Activated T-cell treated with anti-CD3 and anti-CD28 coated beads, Interleukin-2, amount 50 U/mL, for 4 hours (primary cell): ENCODE data around the gene EYS. TPM values are rescaled to one million over a fixed set of nuclear protein-coding genes. Genes with fewer than 3 reads are reported as not detected.

Experiments
- ATAC-seq, 2 donors: fragments of 200-7000 bp; cut with Tn5 transposase; one replicate each; pipeline ENCODE4 v1.10.0; 2021
- DNase-seq: peaks from one replicate; pipeline ENCODE4 v3.0.0-alpha.2; 2020
- H3K27me3 Mint-ChIP-seq: one replicate; pipeline ENCODE4 v1.8.0; 2021; ENCODE audit warnings: low read depth, mixed read lengths
- H3K36me3 Mint-ChIP-seq: one replicate; pipeline ENCODE4 v1.8.0; 2022; ENCODE audit warnings: mixed read lengths; ENCODE audit not compliant: insufficient read depth
- H3K4me1 Mint-ChIP-seq: one replicate; pipeline ENCODE4 v1.8.0; 2021; ENCODE audit warnings: low read depth, mixed read lengths
- H3K4me3 Mint-ChIP-seq: one replicate; pipeline ENCODE4 v1.8.0; 2021; ENCODE audit warnings: mild to moderate bottlenecking, moderate library complexity, mixed read lengths
- H3K9me3 Mint-ChIP-seq: one replicate; pipeline ENCODE4 v1.8.0; 2021; ENCODE audit warnings: mixed read lengths
- total RNA-seq, 3 donors: library from RNA; stranded (reverse); gene quantifications; one replicate each; pipeline ENCODE4 v1.2.1, GENCODE V29; 2021

EYS gene
- total RNA-seq, 3 donors from 2014 or later = not detected

GRCh38 chr6:64717281-64717680, 989.7 kb downstream of the EYS start:
- no peaks in the 10 kb centered on the region for H3K36me3 Mint-ChIP-seq
- ATAC-seq (no peak), DNase-seq (no peak)
- H3K9me3 Mint-ChIP-seq = peaks cover 7% of the 10 kb centered on the region
- no peaks in the 10 kb centered on the region for H3K4me1 Mint-ChIP-seq
- no peaks in the 10 kb centered on the region for H3K27me3 Mint-ChIP-seq
- no peak overlapping the region for H3K4me3 Mint-ChIP-seq

GRCh38 chr6:64715624-64716023, 991.4 kb downstream of the EYS start:
- Mint-ChIP-seq H3K4me3 (no peak overlapping the region), H3K27me3 (no peaks in the 10 kb centered on the region), H3K36me3 (no peaks in the 10 kb centered on the region), H3K4me1 (no peaks in the 10 kb centered on the region), H3K9me3 (peaks cover under 1% of the 10 kb centered on the region)
- DNase-seq (no peak), ATAC-seq (no peak)

DNA sequence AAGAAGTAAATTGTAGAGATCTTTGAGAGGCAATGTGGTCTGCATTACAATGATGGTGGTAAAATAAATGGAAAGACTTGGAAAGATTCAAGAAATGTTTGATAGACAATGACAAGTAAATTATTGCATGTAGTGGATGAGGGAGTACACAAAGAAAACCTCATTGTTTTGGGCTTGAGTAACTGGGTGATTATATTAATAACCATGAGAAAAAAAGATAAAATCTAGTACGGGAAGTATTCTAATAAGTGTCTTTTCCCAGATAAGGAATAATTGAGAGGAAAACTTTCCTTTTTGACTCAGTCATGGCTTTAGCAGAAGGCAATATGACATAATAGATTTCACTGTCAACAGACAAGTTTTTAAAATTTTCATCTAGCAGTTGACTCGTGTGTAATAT, 993.0 kb downstream of the EYS start:
- DNase-seq (no peak), ATAC-seq (no peak)
- Mint-ChIP-seq H3K27me3 (no peaks in the 10 kb centered on the region), H3K4me1 (no peaks in the 10 kb centered on the region), H3K4me3 (no peak overlapping the region), H3K9me3 (peaks cover 3% of the 10 kb centered on the region), H3K36me3 (no peaks in the 10 kb centered on the region)

DNA sequence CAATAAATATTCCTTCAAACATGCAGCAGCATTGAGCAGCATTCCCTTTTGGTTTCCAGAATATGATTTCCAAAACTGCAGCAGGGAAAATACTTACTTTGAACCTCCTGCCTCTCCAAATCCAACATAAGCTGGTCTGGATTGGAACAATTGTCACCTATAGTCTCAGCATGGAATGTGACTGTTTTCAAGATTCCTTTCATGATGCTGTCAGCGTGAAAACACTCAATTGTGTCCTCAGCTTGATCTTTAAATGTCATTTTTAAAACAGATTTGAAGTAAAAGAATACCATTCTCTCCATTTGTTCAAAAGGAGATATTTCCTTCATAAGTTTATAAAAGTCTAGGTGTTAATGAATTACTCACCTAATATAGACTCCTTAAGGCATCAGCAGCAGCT, 993.9 kb downstream of the EYS start:
- Mint-ChIP-seq H3K9me3 (peaks cover 3% of the 10 kb centered on the region), H3K36me3 (no peaks in the 10 kb centered on the region), H3K4me1 (no peaks in the 10 kb centered on the region), H3K4me3 (no peak overlapping the region), H3K27me3 (no peaks in the 10 kb centered on the region)
- DNase-seq (no peak), ATAC-seq (no peak)

DNA sequence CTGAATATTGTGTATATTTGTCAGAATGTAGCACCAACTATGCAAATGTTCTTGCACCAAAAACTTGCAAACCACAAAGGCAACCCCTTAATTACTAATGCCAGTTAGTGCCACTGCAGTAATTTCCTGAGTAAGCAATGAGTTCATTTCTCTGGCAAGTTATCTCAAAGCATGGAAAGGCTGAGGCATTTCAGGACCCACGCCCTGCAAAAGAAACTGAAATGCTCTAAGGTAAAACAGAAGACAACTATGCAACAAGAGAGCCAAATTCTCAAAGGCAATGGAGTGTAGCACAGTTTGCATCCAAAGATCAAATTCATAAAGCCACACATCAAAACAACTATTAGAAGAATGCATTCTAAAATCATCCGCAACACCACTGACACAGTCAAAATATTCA, 994.4 kb downstream of the EYS start:
- ATAC-seq = no peak
- DNase-seq = no peak
- Mint-ChIP-seq H3K27me3 (no peaks in the 10 kb centered on the region), H3K9me3 (peaks cover 3% of the 10 kb centered on the region), H3K36me3 (no peaks in the 10 kb centered on the region), H3K4me3 (no peak overlapping the region), H3K4me1 (no peaks in the 10 kb centered on the region)

DNA sequence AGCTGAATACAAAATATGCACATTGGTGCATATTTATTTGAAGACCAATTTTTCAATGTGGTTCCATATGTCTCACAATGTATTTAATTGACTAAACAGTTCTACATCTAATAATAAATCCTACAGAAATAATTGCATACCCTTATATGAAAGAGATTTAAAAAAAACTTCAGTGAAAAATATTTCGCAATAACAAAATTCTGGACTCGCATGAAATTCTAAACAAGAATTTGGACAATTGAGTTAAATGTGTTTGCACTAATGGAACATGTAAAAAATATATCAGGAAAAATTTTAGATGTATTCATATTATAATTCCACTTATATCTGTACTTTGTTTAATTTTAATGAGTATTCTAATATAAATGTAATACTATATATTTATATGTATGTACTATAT, 1003.1 kb downstream of the EYS start:
- Mint-ChIP-seq H3K4me3 (no peak overlapping the region), H3K4me1 (no peaks in the 10 kb centered on the region), H3K9me3 (peaks cover 11% of the 10 kb centered on the region), H3K27me3 (no peaks in the 10 kb centered on the region), H3K36me3 (no peaks in the 10 kb centered on the region)
- ATAC-seq = no peak
- no peak for DNase-seq

DNA sequence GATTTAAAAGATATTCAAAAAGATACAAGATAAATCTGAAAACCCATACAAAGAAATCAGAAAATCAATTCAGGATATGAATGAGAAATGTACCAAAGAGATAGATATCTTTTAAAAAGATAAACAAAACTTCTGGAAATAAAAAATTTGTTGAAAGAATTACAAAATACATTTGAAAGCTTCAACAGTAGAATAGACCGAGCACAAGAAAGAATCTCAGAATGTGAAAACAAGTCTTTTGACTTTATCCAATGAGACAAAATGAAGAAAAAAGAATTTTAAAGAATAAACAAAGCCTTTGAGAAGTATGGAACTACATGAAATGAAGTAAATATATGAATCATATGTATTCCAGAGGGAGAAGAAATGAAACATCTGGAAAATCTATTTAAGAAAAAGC, 1011.0 kb downstream of the EYS start:
- no peak for DNase-seq
- Mint-ChIP-seq H3K27me3 (no peaks in the 10 kb centered on the region), H3K4me3 (no peak overlapping the region), H3K9me3 (peaks cover 19% of the 10 kb centered on the region), H3K36me3 (no peaks in the 10 kb centered on the region), H3K4me1 (no peaks in the 10 kb centered on the region)
- ATAC-seq = no peak

DNA sequence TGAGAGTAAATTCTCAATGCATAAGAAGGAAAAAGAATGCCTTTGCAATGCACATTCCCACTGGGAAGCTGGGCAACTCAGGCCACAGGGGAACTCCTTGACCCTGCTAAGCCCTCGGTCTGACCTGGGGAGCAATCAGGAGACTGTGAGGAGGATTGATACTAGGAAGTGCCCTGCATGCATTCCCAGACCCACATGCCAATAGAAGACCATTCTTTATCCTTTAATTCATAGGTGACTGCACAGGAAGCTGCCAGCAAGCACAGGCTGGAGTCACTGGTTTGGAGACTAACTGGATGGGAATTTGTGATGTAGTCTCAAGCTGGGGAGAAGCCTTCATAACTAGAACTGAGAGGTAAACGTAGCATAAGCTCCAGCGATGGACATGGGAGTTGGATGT, 1012.7 kb downstream of the EYS start:
- Mint-ChIP-seq H3K27me3 (no peaks in the 10 kb centered on the region), H3K4me3 (no peak overlapping the region), H3K4me1 (no peaks in the 10 kb centered on the region), H3K9me3 (peaks cover 15% of the 10 kb centered on the region), H3K36me3 (no peaks in the 10 kb centered on the region)
- DNase-seq (no peak), ATAC-seq (no peak)

- no peaks in the 10 kb centered on the region for H3K4me1 Mint-ChIP-seq
- no peaks in the 10 kb centered on the region for H3K27me3 Mint-ChIP-seq
- no peaks in the 10 kb centered on the region for H3K36me3 Mint-ChIP-seq
- DNase-seq = no peak
- H3K4me3 Mint-ChIP-seq = no peak overlapping the region
- no peak for ATAC-seq
- peaks cover 11% of the 10 kb centered on the region for H3K9me3 Mint-ChIP-seq
These were observed 1016.0 kb downstream of the EYS start for GRCh38 chr6:64691064-64691463.

GRCh38 chr6:64685401-64685800, 1021.6 kb downstream of the EYS start:
- Mint-ChIP-seq H3K4me1 (no peaks in the 10 kb centered on the region), H3K27me3 (no peaks in the 10 kb centered on the region), H3K9me3 (peaks cover 18% of the 10 kb centered on the region), H3K36me3 (no peaks in the 10 kb centered on the region), H3K4me3 (no peak overlapping the region)
- no peak for DNase-seq
- no peak for ATAC-seq

DNA sequence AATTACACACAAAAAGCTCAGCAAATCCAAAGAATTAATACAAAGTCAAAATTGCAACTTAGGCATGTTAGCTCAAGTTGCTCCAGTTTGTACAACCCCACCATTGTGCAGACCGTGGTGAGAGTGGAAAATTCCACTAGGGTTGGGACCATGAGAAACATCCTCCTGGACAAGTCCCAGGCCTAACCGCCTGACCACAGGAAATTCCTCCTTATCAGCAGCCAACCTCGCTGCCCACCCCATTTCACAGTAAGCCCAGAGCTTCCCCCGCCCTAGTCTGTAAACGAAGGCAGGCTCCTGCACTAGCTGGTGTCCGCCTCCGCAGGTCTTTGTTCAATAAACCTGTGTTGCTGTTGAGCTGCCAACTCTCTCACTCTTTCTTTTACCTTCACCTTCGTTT, 1023.3 kb downstream of the EYS start:
- DNase-seq = no peak
- peaks cover 18% of the 10 kb centered on the region for H3K9me3 Mint-ChIP-seq

DNA sequence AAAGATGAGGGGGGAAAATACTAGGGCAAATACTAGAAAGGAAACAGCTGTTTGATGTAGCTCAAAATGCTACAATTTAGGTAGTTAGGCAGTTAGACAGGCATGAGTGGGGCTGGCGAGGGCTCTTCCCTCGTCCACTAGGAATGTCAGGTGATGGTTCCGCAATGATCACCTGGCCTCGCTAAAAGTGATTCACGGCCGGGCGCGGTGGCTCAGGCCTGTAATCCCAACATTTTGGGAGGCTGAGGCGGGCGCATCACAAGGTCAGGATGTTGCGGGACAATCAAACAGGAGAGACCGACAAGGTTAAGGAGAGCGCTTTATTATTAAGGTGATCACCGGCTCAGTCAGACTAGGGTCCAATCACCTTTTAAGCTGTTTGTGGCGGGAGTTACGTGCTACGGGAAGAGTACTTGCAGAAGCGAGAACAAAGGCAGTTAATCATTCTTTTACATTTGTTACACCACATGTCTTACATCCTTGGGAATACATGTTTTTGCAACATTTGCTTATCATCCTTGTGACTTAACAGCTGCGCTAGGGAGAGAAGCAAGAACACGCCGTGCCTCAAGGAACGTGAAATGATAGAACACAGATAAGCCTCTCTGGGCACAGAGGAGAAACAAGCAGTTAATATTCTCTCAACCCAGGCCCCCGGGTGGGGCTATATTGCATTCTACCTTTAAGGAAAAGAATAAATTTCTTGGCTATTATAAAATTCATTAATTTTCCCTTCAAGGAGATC, 1025.4 kb downstream of the EYS start:
- H3K9me3 Mint-ChIP-seq = peaks cover 12% of the 10 kb centered on the region
- H3K27me3 Mint-ChIP-seq = no peaks in the 10 kb centered on the region
- no peak for ATAC-seq
- H3K4me1 Mint-ChIP-seq = no peaks in the 10 kb centered on the region
- DNase-seq = no peak
- no peak overlapping the region for H3K4me3 Mint-ChIP-seq
- no peaks in the 10 kb centered on the region for H3K36me3 Mint-ChIP-seq

More for the DNA sequence above, 1023.3 kb downstream of the EYS start:
- no peaks in the 10 kb centered on the region for H3K4me1 Mint-ChIP-seq
- no peak for ATAC-seq
- no peak overlapping the region for H3K4me3 Mint-ChIP-seq
- H3K36me3 Mint-ChIP-seq = no peaks in the 10 kb centered on the region
- no peaks in the 10 kb centered on the region for H3K27me3 Mint-ChIP-seq

DNA sequence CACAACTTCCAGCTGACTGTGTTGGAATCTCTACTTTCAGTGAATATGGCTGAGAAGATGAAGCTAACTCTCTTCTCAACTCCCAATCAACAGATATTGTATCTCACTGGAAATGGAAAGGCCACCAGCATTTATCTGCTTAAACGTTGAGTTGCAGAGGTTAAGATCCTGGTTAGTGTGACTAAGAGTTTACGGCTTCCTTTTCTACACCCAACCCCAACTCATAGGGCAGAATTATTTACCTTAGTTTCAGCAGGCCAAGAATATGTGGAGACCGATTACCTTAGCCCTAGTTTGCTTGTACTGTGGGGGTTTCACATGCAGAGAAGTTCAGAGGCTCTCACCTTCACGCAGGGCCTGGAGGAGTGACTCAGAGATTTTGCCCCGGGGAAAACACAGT, 1026.6 kb downstream of the EYS start:
- H3K36me3 Mint-ChIP-seq = no peaks in the 10 kb centered on the region
- H3K9me3 Mint-ChIP-seq = peaks cover 12% of the 10 kb centered on the region
- no peak for ATAC-seq
- no peak overlapping the region for H3K4me3 Mint-ChIP-seq
- H3K4me1 Mint-ChIP-seq = no peaks in the 10 kb centered on the region
- H3K27me3 Mint-ChIP-seq = no peaks in the 10 kb centered on the region
- no peak for DNase-seq

DNA sequence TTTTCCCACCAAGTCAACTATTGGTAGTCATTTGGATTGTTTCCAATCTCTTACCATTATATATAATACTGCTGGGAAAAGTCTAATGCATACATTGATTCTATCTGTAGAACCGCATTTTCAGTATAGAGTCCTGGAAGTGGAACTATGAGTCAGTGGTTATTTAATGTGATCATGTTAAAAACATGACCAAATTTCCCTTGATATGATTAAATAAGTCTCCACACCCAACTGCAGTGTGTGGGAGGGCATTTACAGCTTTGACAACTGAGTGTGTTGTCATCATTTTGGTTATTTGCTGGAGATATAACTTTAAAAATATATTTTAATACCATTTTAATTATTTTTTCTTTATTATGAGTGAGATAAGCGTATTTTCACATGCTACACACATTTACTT, 1027.6 kb downstream of the EYS start:
- ATAC-seq (no peak), DNase-seq (no peak)
- Mint-ChIP-seq H3K27me3 (no peaks in the 10 kb centered on the region), H3K4me3 (no peak overlapping the region), H3K36me3 (no peaks in the 10 kb centered on the region), H3K9me3 (peaks cover 12% of the 10 kb centered on the region), H3K4me1 (no peaks in the 10 kb centered on the region)

- Mint-ChIP-seq H3K9me3 (peaks cover 10% of the 10 kb centered on the region), H3K27me3 (no peaks in the 10 kb centered on the region), H3K4me1 (no peaks in the 10 kb centered on the region), H3K36me3 (no peaks in the 10 kb centered on the region), H3K4me3 (no peak overlapping the region)
- ATAC-seq (no peak), DNase-seq (no peak)
These were observed 1034.4 kb downstream of the EYS start for GRCh38 chr6:64672651-64673050.

- H3K4me3 Mint-ChIP-seq = no peak overlapping the region
These were observed 1034.9 kb downstream of the EYS start for GRCh38 chr6:64672131-64672530.

More at GRCh38 chr6:64672131-64672530, 1034.9 kb downstream of the EYS start:
- Mint-ChIP-seq H3K4me1 (no peaks in the 10 kb centered on the region), H3K36me3 (no peaks in the 10 kb centered on the region), H3K9me3 (peaks cover 10% of the 10 kb centered on the region), H3K27me3 (no peaks in the 10 kb centered on the region)
- DNase-seq = no peak
- ATAC-seq = no peak
